UCSD-AML1 (cell line): ENCODE results near the gene FEV.

Experiments
- DNase-seq: peaks from one replicate; lab custom pipeline; 2025; ENCODE audit not compliant: unreplicated experiment; lab: John Stamatoyannopoulos, UW

The FEV gene

GRCh38 chr2:218985021-218985324 lies at the start of gene FEV:
Gene FEV, minus strand, starts transcription at chr2:218985184. Its CDS starts 109 bp downstream, at chr2:218985075.
- no peak for DNase-seq

- no peak for DNase-seq
Observed at GRCh38 chr2:219032051-219032745, 47.2 kb upstream of the FEV start.

- no peak for DNase-seq
Observed at GRCh38 chr2:219031005-219031738, 46.2 kb upstream of the FEV start.

GRCh38 chr2:219030177-219030940 lies 45.4 kb upstream of the FEV start:
- no peak for DNase-seq

- DNase-seq: peak; percentile 76
Observed at GRCh38 chr2:219029829-219030165, 44.8 kb upstream of the FEV start.

- no peak for DNase-seq
Observed at GRCh38 chr2:219028996-219029828, 44.2 kb upstream of the FEV start.

- no peak for DNase-seq
Observed at GRCh38 chr2:219028141-219028540, 43.2 kb upstream of the FEV start.

- no peak for DNase-seq
Observed at GRCh38 chr2:219027511-219028055, 42.6 kb upstream of the FEV start.

- no peak for DNase-seq
Observed at GRCh38 chr2:219026946-219027345, 42.0 kb upstream of the FEV start.

GRCh38 chr2:219025637-219026585 lies 40.9 kb upstream of the FEV start:
- DNase-seq: no peak

- DNase-seq: no peak
Observed at GRCh38 chr2:219024059-219024458, 39.1 kb upstream of the FEV start.

- no peak for DNase-seq
Observed at GRCh38 chr2:219023045-219023605, 38.1 kb upstream of the FEV start.

GRCh38 chr2:219022616-219023015 lies 37.6 kb upstream of the FEV start:
- DNase-seq: no peak

GRCh38 chr2:219022041-219022440 lies 37.1 kb upstream of the FEV start:
- no peak for DNase-seq

GRCh38 chr2:219021591-219021990 lies 36.6 kb upstream of the FEV start:
- DNase-seq: no peak

GRCh38 chr2:219020604-219021365 lies 35.8 kb upstream of the FEV start:
- DNase-seq: no peak

GRCh38 chr2:219019436-219019835 lies 34.5 kb upstream of the FEV start:
- DNase-seq: no peak

- no peak for DNase-seq
Observed at GRCh38 chr2:219018726-219019125, 33.7 kb upstream of the FEV start.

GRCh38 chr2:219018286-219018685 lies 33.3 kb upstream of the FEV start:
- DNase-seq: no peak
